HG02870 (cell line): Measurements from ENCODE around the gene SHKBP1.

Source experiments
- ATAC-seq: cut with Tn5 transposase; IDR thresholded peaks from one replicate; pipeline ENCODE4 v1.9.1; 2021; ENCODE audit warnings: mild to moderate bottlenecking, moderate library complexity; ENCODE audit not compliant: unreplicated experiment

Gene SHKBP1

DNA sequence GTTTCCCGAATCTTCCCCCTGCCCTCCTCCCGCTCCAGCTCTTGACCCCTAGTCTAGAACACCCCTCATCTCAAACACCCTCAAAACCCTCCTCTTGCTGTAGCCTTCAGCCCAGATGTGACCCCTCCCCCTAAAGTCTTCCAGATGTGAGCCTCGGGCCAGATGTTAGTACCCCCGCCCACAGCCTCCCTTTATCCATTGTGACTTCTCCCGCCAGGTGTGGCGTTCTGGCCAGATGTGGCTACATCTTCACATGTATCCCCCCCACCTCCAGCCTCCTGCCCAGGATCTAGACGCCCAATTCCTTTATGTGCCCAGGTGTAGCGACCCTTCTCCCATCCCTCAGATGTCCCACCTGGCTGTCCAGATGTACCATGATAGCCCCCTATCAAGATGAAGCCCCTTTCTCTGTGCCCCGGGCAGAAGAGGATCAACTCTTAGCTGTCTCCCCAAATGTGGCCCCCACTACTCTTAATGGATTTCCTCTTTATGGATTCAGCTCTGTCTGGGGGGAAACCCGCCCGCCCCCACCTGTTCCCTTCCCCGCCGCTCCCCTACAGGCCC, 24.0 kb downstream of the SHKBP1 start:
- ATAC-seq = no peak

DNA sequence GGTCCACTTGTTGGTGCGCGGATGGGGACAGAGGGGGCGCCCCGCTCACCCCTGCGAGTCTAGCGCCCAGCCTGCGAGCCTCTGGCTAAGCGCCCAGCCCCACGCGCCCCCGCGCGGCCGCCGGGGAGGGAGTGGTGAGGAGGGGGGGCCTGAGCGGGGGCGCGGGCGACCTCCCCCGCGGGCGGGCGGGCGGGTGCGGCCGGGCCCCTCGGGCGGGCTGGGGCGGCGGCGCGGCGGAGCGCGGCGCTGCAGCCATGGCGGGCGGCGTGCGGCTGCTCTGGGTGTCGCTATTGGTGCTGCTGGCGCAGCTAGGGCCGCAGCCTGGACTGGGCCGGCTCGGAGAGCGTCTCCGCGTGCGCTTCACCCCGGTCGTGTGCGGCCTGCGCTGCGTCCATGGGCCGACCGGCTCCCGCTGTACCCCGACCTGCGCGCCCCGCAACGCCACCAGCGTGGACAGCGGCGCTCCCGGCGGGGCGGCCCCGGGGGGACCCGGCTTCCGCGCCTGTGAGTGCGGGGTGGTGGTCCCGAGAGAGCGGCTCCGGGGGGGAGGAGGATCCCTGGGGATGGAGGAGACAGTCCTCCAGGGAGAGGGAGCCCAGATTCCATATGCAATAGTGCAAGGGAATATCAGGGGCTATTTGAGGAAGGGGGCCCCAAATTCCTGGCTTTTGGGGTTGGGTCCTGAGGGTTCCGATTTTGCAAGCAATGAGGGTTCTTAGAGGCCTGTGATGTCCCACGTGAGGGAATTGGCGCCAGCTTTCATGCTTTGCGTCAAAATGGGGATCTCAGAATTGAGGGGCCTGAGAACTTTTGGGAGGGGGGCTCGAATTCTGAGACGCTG, 24.7 kb downstream of the SHKBP1 start, which contains the start of gene LTBP4:
TSS of gene LTBP4 (plus strand) at position 236 of the 841 bp plus-strand sequence. CDS start at position 255, 19 bp downstream.
- ATAC-seq = no peak

GRCh38 chr19:40603071-40603388, 26.4 kb downstream of the SHKBP1 start:
- no peak for ATAC-seq

DNA sequence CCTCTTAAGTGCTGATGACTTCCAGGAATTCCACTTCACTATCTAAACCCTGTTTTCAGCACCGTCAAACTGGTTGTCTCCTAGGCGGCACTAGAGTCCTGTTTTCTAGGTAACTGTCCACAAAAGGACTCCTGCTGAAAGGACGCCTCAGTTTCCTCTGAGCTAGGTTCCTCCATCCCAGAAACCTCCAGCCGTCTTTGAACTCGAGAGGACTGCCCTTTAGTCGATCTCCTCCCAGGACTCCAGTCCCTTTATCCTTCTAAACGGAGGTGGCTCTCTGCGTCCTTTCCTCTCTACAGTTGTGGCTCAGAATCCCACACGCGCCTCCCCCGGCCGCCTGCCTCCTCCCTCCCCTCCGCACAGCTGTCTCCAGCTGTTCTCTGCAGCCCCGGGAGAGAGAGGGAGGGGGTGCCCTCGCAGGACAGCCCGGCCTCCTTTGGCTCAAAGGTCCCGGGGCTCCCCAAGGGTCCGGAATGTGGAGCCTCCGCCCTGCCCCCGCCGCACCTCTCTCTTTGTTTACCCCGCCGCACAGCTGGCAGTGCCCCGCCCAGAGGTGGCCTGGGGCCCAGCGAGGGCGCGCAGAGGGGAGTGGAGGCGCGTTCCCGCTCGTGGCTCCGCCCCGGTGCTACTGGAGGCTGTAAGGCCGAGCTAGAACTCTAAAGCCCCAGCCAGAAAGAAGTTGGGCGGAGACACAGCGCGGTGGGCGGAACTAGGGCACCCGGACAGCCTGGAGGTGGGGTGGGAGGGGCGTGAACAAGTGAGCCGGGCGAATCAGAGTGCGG, 26.9 kb downstream of the SHKBP1 start:
- peak; percentile 73 for ATAC-seq

GRCh38 chr19:40604171-40604646, 27.5 kb downstream of the SHKBP1 start:
- no peak for ATAC-seq

DNA sequence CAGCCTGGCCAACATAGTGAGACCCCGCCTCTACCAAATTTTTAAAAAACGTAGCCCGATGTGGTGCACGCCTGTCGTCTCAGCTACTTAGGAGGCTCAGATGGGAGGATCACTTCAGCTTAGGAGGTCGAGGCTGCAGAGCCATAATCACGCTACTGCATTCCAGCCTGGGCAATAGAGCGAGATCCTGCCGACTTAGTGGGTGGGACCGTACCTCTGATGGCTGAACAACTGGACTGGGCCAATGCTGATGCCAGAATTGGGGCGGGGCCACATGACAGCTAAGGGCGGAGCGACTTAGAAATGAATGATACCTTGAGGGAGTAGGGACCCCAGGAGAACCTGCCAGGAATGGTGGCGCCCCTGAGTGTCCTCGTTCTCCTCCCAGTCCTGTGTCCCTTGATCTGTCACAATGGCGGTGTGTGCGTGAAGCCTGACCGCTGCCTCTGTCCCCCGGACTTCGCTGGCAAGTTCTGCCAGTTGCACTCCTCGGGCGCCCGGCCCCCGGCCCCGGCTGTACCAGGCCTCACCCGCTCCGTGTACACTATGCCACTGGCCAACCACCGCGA, 28.1 kb downstream of the SHKBP1 start:
- no peak for ATAC-seq

DNA sequence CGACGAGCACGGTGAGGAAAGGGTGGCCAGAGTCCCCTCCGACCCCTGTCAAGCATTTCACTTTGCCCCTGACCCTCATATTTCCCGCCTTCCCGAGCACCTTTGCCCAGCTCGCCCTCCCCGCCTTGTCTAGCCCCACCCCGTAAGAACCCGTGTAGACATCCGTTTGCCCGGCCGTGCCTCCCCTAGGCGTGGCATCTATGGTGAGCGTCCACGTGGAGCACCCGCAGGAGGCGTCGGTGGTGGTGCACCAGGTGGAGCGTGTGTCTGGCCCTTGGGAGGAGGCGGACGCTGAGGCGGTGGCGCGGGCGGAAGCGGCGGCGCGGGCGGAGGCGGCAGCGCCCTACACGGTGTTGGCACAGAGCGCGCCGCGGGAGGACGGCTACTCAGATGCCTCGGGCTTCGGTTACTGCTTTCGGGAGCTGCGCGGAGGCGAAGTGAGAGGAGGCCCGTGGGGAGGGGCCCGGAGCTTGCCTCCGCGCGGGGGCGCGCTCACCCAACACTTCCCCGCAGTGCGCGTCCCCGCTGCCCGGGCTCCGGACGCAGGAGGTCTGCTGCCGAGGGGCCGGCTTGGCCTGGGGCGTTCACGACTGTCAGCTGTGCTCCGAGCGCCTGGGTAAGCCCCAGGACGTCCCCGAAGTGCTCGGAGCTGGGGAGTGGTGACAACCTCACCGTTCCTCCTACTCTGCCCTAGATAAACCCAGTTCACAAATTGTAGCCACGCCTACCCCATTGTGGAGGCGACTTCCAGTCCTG, 28.7 kb downstream of the SHKBP1 start:
- no peak for ATAC-seq

DNA sequence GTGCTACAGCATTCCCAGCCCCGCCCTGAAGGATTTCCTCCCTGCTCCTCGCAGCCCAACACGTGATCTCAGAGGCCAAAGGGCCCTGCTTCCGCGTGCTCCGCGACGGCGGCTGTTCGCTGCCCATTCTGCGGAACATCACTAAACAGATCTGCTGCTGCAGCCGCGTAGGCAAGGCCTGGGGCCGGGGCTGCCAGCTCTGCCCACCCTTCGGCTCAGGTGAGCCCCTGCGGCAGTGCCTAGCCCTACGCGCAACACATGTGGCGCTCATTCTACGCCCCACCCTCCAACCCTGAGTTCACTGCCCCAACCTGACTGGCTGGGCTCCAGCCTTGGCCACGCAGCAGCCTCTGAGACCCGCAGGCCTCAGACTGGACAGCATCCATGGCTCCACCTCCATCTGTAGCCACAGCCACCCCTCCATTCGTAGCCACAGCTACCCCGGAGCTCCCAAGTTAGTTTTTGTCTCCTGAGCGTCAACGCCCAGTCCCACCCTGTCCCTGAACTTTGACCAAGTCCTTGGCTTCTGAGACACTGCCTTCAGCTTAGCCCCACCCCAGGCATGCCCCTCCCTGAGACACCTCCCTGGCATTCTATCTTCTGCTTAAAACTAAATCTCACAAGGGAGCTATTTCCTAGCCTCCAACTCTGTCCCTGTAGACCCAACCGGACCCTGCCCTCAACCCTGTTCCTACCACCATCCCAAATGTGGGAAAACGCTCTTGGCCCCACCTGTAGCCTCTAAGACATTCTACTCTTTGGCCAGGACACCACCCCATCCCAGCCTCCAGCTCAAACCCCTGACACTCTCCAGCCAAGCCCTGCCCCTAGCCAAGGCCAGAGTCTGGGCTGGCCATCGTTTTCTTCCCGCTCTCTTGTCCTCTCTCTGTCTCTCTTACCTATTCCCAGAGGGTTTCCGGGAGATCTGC, 30.9 kb downstream of the SHKBP1 start:
- no peak for ATAC-seq

DNA sequence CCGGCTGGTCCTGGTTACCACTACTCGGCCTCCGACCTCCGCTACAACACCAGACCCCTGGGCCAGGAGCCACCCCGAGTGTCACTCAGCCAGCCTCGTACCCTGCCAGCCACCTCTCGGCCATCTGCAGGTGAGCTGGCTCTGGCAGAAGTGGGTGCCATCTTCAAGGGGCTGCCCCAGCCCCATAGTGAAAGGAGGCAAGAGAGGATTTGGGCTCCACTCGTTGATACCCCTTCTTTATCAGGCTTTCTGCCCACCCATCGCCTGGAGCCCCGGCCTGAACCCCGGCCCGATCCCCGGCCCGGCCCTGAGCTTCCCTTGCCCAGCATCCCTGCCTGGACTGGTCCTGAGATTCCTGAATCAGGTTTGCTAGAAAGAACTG, 31.6 kb downstream of the SHKBP1 start:
- ATAC-seq = no peak

DNA sequence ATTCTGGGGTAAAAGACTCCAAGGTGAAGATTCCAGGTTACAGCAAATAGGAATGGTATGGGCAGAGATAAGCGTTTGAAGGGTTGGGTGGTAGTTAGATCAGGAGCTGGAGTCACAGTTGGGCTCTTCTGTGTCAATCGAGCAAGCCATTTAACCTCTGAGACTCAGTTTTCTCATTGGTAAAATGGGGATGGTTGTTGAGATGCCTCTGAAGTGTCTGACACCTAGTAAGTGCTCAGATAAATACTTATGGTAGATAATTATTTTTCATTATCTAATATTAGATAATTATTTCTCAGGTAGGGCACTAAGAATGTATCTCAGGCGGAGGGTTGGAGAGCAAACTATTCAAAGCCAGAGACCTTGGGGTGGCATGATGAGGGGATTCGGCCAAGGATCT, 32.3 kb downstream of the SHKBP1 start:
- ATAC-seq = no peak

GRCh38 chr19:40609561-40610395, 33.1 kb downstream of the SHKBP1 start:
- no peak for ATAC-seq

DNA sequence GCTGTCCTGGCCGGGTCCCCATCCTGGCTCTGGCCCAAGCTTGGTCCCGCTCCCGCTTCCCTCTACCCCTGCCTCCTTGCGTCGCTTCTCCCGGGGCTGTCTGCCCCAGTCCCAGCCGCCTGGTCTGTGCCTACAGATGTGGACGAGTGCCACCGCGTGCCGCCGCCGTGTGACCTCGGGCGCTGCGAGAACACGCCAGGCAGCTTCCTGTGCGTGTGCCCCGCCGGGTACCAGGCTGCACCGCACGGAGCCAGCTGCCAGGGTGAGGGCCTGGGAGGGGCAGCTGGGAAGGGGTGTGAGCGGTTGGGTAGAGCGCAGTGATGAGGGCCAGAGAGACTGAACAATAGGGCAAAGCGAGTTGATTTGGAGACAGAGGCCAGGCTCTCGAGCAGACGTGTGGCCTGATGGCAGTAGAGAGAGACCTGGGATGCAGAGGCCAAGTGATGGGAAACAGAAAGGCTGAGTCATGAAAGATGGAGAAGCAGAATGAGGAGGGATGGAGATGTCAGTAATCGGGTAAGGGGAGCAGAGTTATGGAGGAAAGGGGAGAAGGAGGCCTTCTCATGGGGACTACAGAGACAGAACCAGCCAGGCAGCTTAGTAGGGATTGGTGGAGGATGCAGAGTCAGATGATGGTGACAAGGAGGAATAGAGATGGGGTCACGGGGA, 33.9 kb downstream of the SHKBP1 start:
- no peak for ATAC-seq

- no peak for ATAC-seq
Observed at GRCh38 chr19:40611096-40611495, 34.4 kb downstream of the SHKBP1 start.

DNA sequence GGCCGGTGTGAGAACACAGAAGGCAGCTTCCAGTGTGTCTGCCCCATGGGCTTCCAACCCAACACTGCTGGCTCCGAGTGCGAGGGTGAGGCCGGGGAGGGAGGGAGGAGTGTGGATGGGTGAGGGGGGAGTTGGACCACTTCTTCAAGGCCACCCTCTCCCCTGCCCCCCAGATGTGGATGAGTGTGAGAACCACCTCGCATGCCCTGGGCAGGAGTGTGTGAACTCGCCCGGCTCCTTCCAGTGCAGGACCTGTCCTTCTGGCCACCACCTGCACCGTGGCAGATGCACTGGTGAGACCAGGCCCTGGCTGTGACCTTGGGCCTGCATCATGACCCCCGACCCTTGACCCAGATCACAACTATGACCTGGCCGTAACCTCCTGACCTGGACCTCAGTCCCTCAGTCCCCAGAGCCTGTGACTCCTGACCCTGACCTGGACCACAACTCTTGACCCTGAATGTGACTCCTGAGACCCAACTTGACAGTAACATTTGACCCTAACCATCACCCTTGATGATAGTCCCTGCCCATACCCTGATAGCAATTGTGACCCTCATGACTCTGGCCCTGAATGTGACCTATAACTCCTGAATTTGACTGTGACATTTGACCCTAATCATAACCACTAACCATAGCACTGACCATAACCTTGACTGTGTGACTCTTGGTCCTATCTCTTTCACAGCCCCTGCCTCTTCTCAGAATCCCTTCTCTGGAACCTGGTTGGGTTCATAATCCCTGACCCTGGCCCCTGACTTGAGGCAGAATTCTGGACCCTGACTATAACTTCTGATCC, 35.4 kb downstream of the SHKBP1 start:
- no peak for ATAC-seq

- ATAC-seq = no peak
Observed at GRCh38 chr19:40612831-40613689, 36.4 kb downstream of the SHKBP1 start.
